Activated T-helper 2 cell treated with anti-CD3 and anti-CD28 coated beads, Interferon-gamma antibody, Interleukin-2, Interleukin-4, amounts not matched to agents 10 μg/mL and 5 μg/mL and 100 μg/mL, durations not matched to agents 14 hours and 24 hours and 36 hours (primary cell): ENCODE measurements around the gene PPP1R1B. TPM values are rescaled to one million over a fixed set of nuclear protein-coding genes. Genes with fewer than 3 reads are reported as not detected.

ENCODE experiments used
- DNase-seq: peaks from one replicate; pipeline ENCODE4 v3.0.0; 2021; ENCODE audit warnings: low spot score
- H3K27ac Mint-ChIP-seq: one replicate; pipeline ENCODE4 v1.8.0; 2021; ENCODE audit warnings: mixed read lengths
- H3K27me3 Mint-ChIP-seq: one replicate; pipeline ENCODE4 v1.8.0; 2021; ENCODE audit warnings: low read depth, mixed read lengths
- H3K36me3 Mint-ChIP-seq: one replicate; pipeline ENCODE4 v1.8.0; 2021; ENCODE audit warnings: low read depth, mixed read lengths
- H3K4me1 Mint-ChIP-seq: one replicate; pipeline ENCODE4 v1.8.0; 2021; ENCODE audit warnings: low read depth, mixed read lengths
- H3K4me3 Mint-ChIP-seq: one replicate; pipeline ENCODE4 v1.8.0; 2021; ENCODE audit warnings: low read depth, mild to moderate bottlenecking, moderate library complexity, mixed read lengths
- H3K9me3 Mint-ChIP-seq: one replicate; pipeline ENCODE4 v1.8.0; 2021; ENCODE audit warnings: mixed read lengths
- intact Hi-C: fragments of 100-400 bp; cut with micrococcal nuclease; formaldehyde crosslinking; loops from one replicate; pipeline ENCODE4 v1.15.1; 2023
- total RNA-seq: library from RNA; stranded (reverse); gene quantifications from 2 replicates; pipeline ENCODE4 v1.2.3, GENCODE V29; 2022

The PPP1R1B gene
- total RNA-seq, 1 donor from 2014 or later, result not detected

GRCh38 chr17:39596543-39597267 lies 30.0 kb upstream of the PPP1R1B start:
- Mint-ChIP-seq H3K4me1 (peaks cover 2% of the 10 kb centered on the region), H3K27ac (no peak overlapping the region), H3K4me3 (no peak overlapping the region), H3K9me3 (no peaks in the 10 kb centered on the region), H3K36me3 (no peaks in the 10 kb centered on the region), H3K27me3 (peaks cover 77% of the 10 kb centered on the region)
- intact Hi-C loops, result no loop called here
- no peak for DNase-seq

- peaks cover 3% of the 10 kb centered on the region for H3K4me1 Mint-ChIP-seq
- H3K27ac Mint-ChIP-seq, result no peak overlapping the region
- no peak overlapping the region for H3K4me3 Mint-ChIP-seq
- no peak for DNase-seq
- H3K27me3 Mint-ChIP-seq, result peaks cover 82% of the 10 kb centered on the region
- no peaks in the 10 kb centered on the region for H3K36me3 Mint-ChIP-seq
- intact Hi-C loops, result no loop called here
- no peaks in the 10 kb centered on the region for H3K9me3 Mint-ChIP-seq
Measured at GRCh38 chr17:39597372-39598046, 29.2 kb upstream of the PPP1R1B start.

GRCh38 chr17:39598047-39598481 lies 28.7 kb upstream of the PPP1R1B start:
- Mint-ChIP-seq H3K27me3 (peaks cover 87% of the 10 kb centered on the region), H3K9me3 (no peaks in the 10 kb centered on the region), H3K4me1 (peaks cover 6% of the 10 kb centered on the region), H3K27ac (no peak overlapping the region), H3K4me3 (no peak overlapping the region), H3K36me3 (no peaks in the 10 kb centered on the region)
- intact Hi-C loops, result no loop called here
- no peak for DNase-seq

- no peak for DNase-seq
- intact Hi-C loops, result no loop called here
- no peaks in the 10 kb centered on the region for H3K9me3 Mint-ChIP-seq
- H3K36me3 Mint-ChIP-seq, result no peaks in the 10 kb centered on the region
- peaks cover 9% of the 10 kb centered on the region for H3K4me1 Mint-ChIP-seq
- H3K27ac Mint-ChIP-seq, result no peak overlapping the region
- H3K4me3 Mint-ChIP-seq, result no peak overlapping the region
- H3K27me3 Mint-ChIP-seq, result peaks cover 87% of the 10 kb centered on the region
Measured at GRCh38 chr17:39598630-39599003, 28.1 kb upstream of the PPP1R1B start.

- no peak overlapping the region for H3K4me3 Mint-ChIP-seq
- peaks cover 89% of the 10 kb centered on the region for H3K27me3 Mint-ChIP-seq
- DNase-seq, result no peak
- no peaks in the 10 kb centered on the region for H3K9me3 Mint-ChIP-seq
- H3K27ac Mint-ChIP-seq, result no peak overlapping the region
- peaks cover 10% of the 10 kb centered on the region for H3K4me1 Mint-ChIP-seq
- no peaks in the 10 kb centered on the region for H3K36me3 Mint-ChIP-seq
- intact Hi-C loops, result no loop called here
Measured at GRCh38 chr17:39599004-39599664, 27.6 kb upstream of the PPP1R1B start.

- Mint-ChIP-seq H3K27ac (no peak overlapping the region), H3K9me3 (no peaks in the 10 kb centered on the region), H3K4me3 (no peak overlapping the region), H3K36me3 (no peaks in the 10 kb centered on the region), H3K27me3 (peaks cover 89% of the 10 kb centered on the region), H3K4me1 (peaks cover 10% of the 10 kb centered on the region)
- DNase-seq, result no peak
- intact Hi-C loops, result loop anchor here (10.0 kb wide), 1 partner anchor 375 kb away; the partner anchor contains the start of gene STAC2
Measured at GRCh38 chr17:39599665-39600231, 27.0 kb upstream of the PPP1R1B start.

GRCh38 chr17:39600288-39600996 lies 26.3 kb upstream of the PPP1R1B start:
- Mint-ChIP-seq H3K4me1 (peaks cover 10% of the 10 kb centered on the region), H3K36me3 (no peaks in the 10 kb centered on the region), H3K27ac (no peak overlapping the region), H3K27me3 (peaks cover 87% of the 10 kb centered on the region), H3K9me3 (no peaks in the 10 kb centered on the region), H3K4me3 (no peak overlapping the region)
- intact Hi-C loops, result loop anchor here (10.0 kb wide), 1 partner anchor 376 kb away; the partner anchor contains the start of gene STAC2
- DNase-seq, result no peak

GRCh38 chr17:39600997-39601597 lies 25.7 kb upstream of the PPP1R1B start:
- intact Hi-C loops, result loop anchor here (10.0 kb wide), 1 partner anchor 376 kb away; the partner anchor contains the start of gene STAC2
- no peaks in the 10 kb centered on the region for H3K9me3 Mint-ChIP-seq
- H3K4me3 Mint-ChIP-seq, result no peak overlapping the region
- peaks cover 10% of the 10 kb centered on the region for H3K4me1 Mint-ChIP-seq
- no peaks in the 10 kb centered on the region for H3K36me3 Mint-ChIP-seq
- peaks cover 83% of the 10 kb centered on the region for H3K27me3 Mint-ChIP-seq
- DNase-seq, result no peak
- no peak overlapping the region for H3K27ac Mint-ChIP-seq

GRCh38 chr17:39601758-39602532 lies 24.8 kb upstream of the PPP1R1B start:
- H3K36me3 Mint-ChIP-seq, result no peaks in the 10 kb centered on the region

GRCh38 chr17:39602533-39603303 lies 24.0 kb upstream of the PPP1R1B start:
- Mint-ChIP-seq H3K36me3 (no peaks in the 10 kb centered on the region), H3K27me3 (peaks cover 77% of the 10 kb centered on the region), H3K27ac (no peak overlapping the region), H3K4me1 (peaks cover 10% of the 10 kb centered on the region), H3K9me3 (no peaks in the 10 kb centered on the region), H3K4me3 (no peak overlapping the region)
- intact Hi-C loops, result loop anchor here (10.0 kb wide), 1 partner anchor 378 kb away; the partner anchor contains the start of gene STAC2
- no peak for DNase-seq

More at GRCh38 chr17:39601758-39602532, 24.8 kb upstream of the PPP1R1B start:
- intact Hi-C loops, result loop anchor here (10.0 kb wide), 1 partner anchor 377 kb away; the partner anchor contains the start of gene STAC2
- Mint-ChIP-seq H3K4me1 (peaks cover 10% of the 10 kb centered on the region), H3K9me3 (no peaks in the 10 kb centered on the region), H3K27ac (no peak overlapping the region), H3K4me3 (no peak overlapping the region), H3K27me3 (peaks cover 78% of the 10 kb centered on the region)
- DNase-seq, result no peak
